ENCODE measurements around the gene SPTLC3. TPM values are rescaled to one million over a fixed set of nuclear protein-coding genes. Genes with fewer than 3 reads are reported as not detected.

Gene SPTLC3
- total and polyA plus RNA-seq, 5 donors from 2014 or later = 0.12 to 0.54 (median 0.13) TPM; not detected in 2

DNA sequence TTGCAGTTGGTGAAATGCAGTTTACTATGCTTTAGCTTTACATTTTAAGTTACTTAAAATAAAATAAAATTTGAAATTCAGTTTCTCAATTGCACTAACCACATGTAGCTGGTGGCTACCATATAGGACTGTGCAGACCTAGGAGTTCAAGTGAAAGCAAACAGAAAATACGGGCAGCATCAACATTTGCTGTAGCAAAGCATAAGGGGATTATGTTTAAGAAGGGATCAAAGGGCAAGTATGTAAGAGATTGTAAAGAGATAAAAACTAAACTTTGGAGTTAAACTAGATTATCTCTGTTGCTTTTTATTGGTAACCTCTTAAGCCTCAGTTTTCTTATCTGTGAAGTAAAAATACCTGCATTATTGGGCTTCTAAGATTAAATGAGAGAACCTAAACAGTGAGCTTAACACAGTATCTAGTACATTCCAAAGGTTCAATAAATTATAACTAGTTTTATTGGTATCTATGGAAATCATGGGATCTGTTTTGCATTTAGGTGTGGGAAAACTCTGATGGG lies 81.2 kb downstream of the SPTLC3 start:
- no peak overlapping the region for H3K27ac ChIP-seq (ENCODE audit: insufficient read depth, low read length, poor library complexity, severe bottlenecking)
- no peaks in the 10 kb centered on the region for H3K27me3 Mint-ChIP-seq
- DNase-seq (no peak), ATAC-seq (ENCODE audit: low read depth in 2 of 2) (no peak)
- H3K27ac Mint-ChIP-seq = no peak overlapping the region
- H3K9me3 ChIP-seq (ENCODE audit: control insufficient read depth in 2 of 2, low read length in 2 of 2) = no peaks in the 10 kb centered on the region
- no peaks in the 10 kb centered on the region for H3K36me3 ChIP-seq (ENCODE audit: control insufficient read depth, insufficient read depth, low read length)
- no peaks in the 10 kb centered on the region for H3K4me1 Mint-ChIP-seq
- no peaks in the 10 kb centered on the region for H3K4me1 ChIP-seq (ENCODE audit: control insufficient read depth, insufficient read depth, low read length, poor library complexity, severe bottlenecking)
- H3K4me3 Mint-ChIP-seq = no peak overlapping the region
- H3K27me3 ChIP-seq (ENCODE audit: control insufficient read depth, insufficient read depth, low read length) = no peaks in the 10 kb centered on the region
- no peaks in the 10 kb centered on the region for H3K36me3 Mint-ChIP-seq
- H3K4me3 ChIP-seq (ENCODE audit: low read depth, low read length) = no peak overlapping the region
- H3K9me3 Mint-ChIP-seq = peaks cover 0 to 2% (median 0%) of the 10 kb centered on the region in 7 donors

DNA sequence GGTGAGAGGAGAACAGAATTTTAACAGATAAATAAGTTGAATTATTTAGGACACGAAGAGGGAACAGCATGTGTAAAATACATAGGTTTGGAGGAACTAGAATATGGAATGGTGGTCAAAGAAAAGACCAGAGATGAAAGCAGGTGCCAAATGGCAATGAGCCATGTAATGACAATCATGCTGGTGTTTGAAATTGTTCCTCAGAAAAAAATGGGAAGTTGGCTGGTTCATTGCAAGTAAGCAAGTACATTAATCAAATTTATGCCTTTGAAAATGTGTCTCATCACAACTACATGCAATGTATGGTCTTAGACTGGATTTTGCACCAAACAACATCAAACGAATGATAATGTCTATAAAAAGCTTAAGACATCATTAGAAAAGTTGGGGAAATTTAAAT lies 83.3 kb downstream of the SPTLC3 start:
- H3K4me3 Mint-ChIP-seq = no peak overlapping the region
- H3K36me3 Mint-ChIP-seq = no peaks in the 10 kb centered on the region
- H3K9me3 ChIP-seq (ENCODE audit: control insufficient read depth in 2 of 2, low read length in 2 of 2) = no peaks in the 10 kb centered on the region
- no peaks in the 10 kb centered on the region for H3K36me3 ChIP-seq (ENCODE audit: control insufficient read depth, insufficient read depth, low read length)
- no peak for DNase-seq
- no peak overlapping the region for H3K27ac Mint-ChIP-seq
- H3K4me1 Mint-ChIP-seq = no peaks in the 10 kb centered on the region
- H3K9me3 Mint-ChIP-seq = peaks cover 0 to 2% (median 0%) of the 10 kb centered on the region in 7 donors
- no peak overlapping the region for H3K4me3 ChIP-seq (ENCODE audit: low read depth, low read length)
- no peaks in the 10 kb centered on the region for H3K27me3 ChIP-seq (ENCODE audit: control insufficient read depth, insufficient read depth, low read length)
- ATAC-seq (ENCODE audit: low read depth in 2 of 2) = no peak
- H3K27ac ChIP-seq (ENCODE audit: insufficient read depth, low read length, poor library complexity, severe bottlenecking) = no peak overlapping the region
- H3K27me3 Mint-ChIP-seq = no peaks in the 10 kb centered on the region
- no peaks in the 10 kb centered on the region for H3K4me1 ChIP-seq (ENCODE audit: control insufficient read depth, insufficient read depth, low read length, poor library complexity, severe bottlenecking)

DNA sequence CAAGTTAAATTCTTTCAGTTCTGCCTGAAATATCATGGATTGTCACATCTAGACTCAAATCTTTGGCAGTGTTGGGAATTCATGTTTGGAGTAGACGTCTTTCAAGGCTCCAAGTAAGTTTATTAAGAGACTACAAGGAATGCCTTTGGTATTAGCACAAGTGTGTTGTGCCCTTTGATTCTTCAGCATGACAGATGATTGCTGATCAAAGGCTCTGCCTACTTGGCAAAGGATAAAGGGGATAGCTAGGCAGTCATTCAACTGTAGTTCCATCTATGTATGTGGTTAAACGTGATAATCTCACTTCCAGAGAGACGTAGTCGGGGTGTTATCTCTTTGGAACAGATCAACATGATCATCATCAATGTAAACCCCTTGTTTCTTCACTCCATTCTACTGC lies 86.2 kb downstream of the SPTLC3 start:
- H3K27ac Mint-ChIP-seq = no peak overlapping the region
- H3K4me1 ChIP-seq (ENCODE audit: control insufficient read depth, insufficient read depth, low read length, poor library complexity, severe bottlenecking) = no peaks in the 10 kb centered on the region
- no peak for DNase-seq
- H3K27ac ChIP-seq (ENCODE audit: insufficient read depth, low read length, poor library complexity, severe bottlenecking) = no peak overlapping the region
- H3K9me3 Mint-ChIP-seq = peaks cover 0 to 2% (median 0%) of the 10 kb centered on the region in 7 donors
- no peaks in the 10 kb centered on the region for H3K9me3 ChIP-seq (ENCODE audit: control insufficient read depth in 2 of 2, low read length in 2 of 2)
- H3K4me3 Mint-ChIP-seq = no peak overlapping the region
- no peaks in the 10 kb centered on the region for H3K27me3 ChIP-seq (ENCODE audit: control insufficient read depth, insufficient read depth, low read length)
- no peaks in the 10 kb centered on the region for H3K4me1 Mint-ChIP-seq
- H3K27me3 Mint-ChIP-seq = no peaks in the 10 kb centered on the region
- no peaks in the 10 kb centered on the region for H3K36me3 ChIP-seq (ENCODE audit: control insufficient read depth, insufficient read depth, low read length)
- no peak overlapping the region for H3K4me3 ChIP-seq (ENCODE audit: low read depth, low read length)
- no peaks in the 10 kb centered on the region for H3K36me3 Mint-ChIP-seq
- ATAC-seq (ENCODE audit: low read depth in 2 of 2) = no peak

DNA sequence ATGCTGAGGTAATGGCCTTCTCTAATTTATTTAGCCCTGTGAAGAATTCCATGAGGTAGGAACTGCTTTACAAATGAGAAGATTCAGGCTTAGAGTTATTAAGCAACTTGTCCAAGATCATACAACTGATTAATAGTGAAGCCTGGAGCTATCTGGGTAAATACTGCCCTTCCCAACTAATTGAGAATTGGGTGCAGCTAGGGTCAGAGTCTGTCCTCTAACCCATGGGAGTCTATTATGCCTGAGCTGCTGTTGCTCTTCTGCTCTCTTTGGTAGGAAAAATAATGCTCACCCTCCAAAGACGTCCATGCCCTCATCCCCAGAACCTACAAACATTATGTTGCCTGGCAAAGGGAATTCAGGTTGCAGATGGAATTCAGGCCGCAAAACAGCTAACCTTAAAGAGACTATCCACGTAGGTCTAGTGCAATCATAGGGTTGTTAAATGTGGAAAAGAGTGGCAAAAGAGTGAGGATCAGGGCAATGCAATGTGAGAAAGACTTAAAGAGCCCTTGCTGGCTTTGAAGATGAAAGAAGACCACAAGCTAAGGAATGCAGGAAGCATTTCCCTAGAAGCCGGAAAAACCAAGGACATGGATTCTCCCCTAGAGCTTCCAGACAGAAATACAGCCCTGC lies 90.1 kb downstream of the SPTLC3 start:
- Histone ChIP-seq H3K27ac (ENCODE audit: insufficient read depth, low read length, poor library complexity, severe bottlenecking) (no peak overlapping the region), H3K4me1 (ENCODE audit: control insufficient read depth, insufficient read depth, low read length, poor library complexity, severe bottlenecking) (no peaks in the 10 kb centered on the region), H3K36me3 (ENCODE audit: control insufficient read depth, insufficient read depth, low read length) (no peaks in the 10 kb centered on the region), H3K27me3 (ENCODE audit: control insufficient read depth, insufficient read depth, low read length) (no peaks in the 10 kb centered on the region), H3K4me3 (ENCODE audit: low read depth, low read length) (no peak overlapping the region), H3K9me3 (ENCODE audit: control insufficient read depth in 2 of 2, low read length in 2 of 2) (no peaks in the 10 kb centered on the region)
- Mint-ChIP-seq H3K4me1 (no peaks in the 10 kb centered on the region), H3K9me3 (peaks cover 0 to 2% (median 0%) of the 10 kb centered on the region in 7 donors), H3K4me3 (no peak overlapping the region), H3K27me3 (no peaks in the 10 kb centered on the region), H3K36me3 (no peaks in the 10 kb centered on the region), H3K27ac (no peak overlapping the region)
- DNase-seq (no peak), ATAC-seq (ENCODE audit: low read depth in 2 of 2) (no peak)

DNA sequence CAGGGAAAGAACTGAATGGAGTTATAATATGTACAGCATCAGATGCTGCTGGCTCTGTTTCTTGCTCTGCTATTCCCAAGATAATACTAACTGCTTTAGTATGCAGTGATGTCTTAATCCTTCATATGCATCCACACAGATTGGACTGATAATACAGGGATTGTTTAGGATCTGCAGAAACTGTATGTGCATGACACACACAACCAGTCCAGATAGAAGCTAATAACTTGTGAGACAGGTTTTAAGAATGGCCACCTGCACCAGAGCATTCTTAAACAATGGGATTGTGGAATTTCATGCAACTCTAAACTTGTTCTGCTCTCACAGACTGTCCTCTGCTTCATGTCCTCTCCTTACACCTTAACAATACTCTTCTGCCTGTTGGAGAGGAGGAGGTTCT lies 90.9 kb downstream of the SPTLC3 start:
- ATAC-seq (ENCODE audit: low read depth in 2 of 2) (no peak), DNase-seq (no peak)
- H3K9me3 ChIP-seq (ENCODE audit: control insufficient read depth in 2 of 2, low read length in 2 of 2) = no peaks in the 10 kb centered on the region
- Mint-ChIP-seq H3K27ac (no peak overlapping the region), H3K4me3 (no peak overlapping the region), H3K36me3 (no peaks in the 10 kb centered on the region), H3K9me3 (no peaks in the 10 kb centered on the region), H3K27me3 (no peaks in the 10 kb centered on the region), H3K4me1 (no peaks in the 10 kb centered on the region)
- no peaks in the 10 kb centered on the region for H3K27me3 ChIP-seq (ENCODE audit: control insufficient read depth, insufficient read depth, low read length)
- H3K4me3 ChIP-seq (ENCODE audit: low read depth, low read length) = no peak overlapping the region
- H3K27ac ChIP-seq (ENCODE audit: insufficient read depth, low read length, poor library complexity, severe bottlenecking) = no peak overlapping the region
- H3K36me3 ChIP-seq (ENCODE audit: control insufficient read depth, insufficient read depth, low read length) = no peaks in the 10 kb centered on the region
- H3K4me1 ChIP-seq (ENCODE audit: control insufficient read depth, insufficient read depth, low read length, poor library complexity, severe bottlenecking) = no peaks in the 10 kb centered on the region

DNA sequence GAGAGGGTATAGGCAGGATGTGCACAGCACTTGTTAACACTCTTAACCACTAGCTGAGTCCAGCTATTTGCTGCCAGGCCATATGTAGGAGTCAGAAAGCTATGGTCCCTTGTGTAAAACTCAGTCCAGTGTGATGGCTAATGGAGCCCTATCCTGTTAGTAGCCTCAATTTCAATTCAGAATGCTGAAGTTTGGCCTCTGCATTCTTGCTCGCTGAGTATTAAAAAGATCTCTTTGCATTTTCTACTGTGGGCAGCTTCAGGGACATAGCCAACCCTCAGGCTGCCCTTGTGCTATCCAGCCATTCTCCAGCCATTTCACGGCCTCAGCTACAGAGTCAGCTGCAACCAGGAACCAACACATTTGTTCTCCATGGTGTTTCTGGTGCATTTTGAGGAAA lies 92.5 kb downstream of the SPTLC3 start:
- Mint-ChIP-seq H3K27me3 (no peaks in the 10 kb centered on the region), H3K27ac (no peak overlapping the region), H3K9me3 (no peaks in the 10 kb centered on the region), H3K4me1 (no peaks in the 10 kb centered on the region), H3K4me3 (no peak overlapping the region), H3K36me3 (no peaks in the 10 kb centered on the region)
- Histone ChIP-seq H3K9me3 (ENCODE audit: control insufficient read depth in 2 of 2, low read length in 2 of 2) (no peaks in the 10 kb centered on the region), H3K27me3 (ENCODE audit: control insufficient read depth, insufficient read depth, low read length) (no peaks in the 10 kb centered on the region), H3K36me3 (ENCODE audit: control insufficient read depth, insufficient read depth, low read length) (no peaks in the 10 kb centered on the region), H3K4me3 (ENCODE audit: low read depth, low read length) (no peak overlapping the region), H3K4me1 (ENCODE audit: control insufficient read depth, insufficient read depth, low read length, poor library complexity, severe bottlenecking) (no peaks in the 10 kb centered on the region), H3K27ac (ENCODE audit: insufficient read depth, low read length, poor library complexity, severe bottlenecking) (no peak overlapping the region)
- DNase-seq (no peak), ATAC-seq (ENCODE audit: low read depth in 2 of 2) (no peak)

DNA sequence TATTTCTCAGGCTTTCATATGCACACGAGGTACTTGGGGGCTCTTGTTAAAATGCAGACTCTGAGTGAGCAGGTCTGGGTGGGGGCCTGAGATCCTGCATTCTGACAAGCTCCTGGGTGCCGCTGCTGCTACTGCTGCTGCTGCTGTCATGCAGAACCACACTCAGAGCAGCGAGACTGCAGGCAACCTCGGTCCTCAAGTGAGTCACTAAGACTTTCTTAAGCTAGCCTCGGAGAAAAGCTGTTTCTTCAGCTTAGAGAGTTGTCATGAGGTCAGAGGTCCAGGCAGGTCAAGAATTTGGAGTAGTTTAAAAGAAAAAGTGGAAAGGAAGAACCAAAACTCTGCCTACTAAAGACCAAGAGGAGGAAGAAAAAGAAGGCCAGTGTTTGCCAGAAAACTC lies 92.9 kb downstream of the SPTLC3 start:
- Mint-ChIP-seq H3K4me3 (no peak overlapping the region), H3K27me3 (no peaks in the 10 kb centered on the region), H3K27ac (no peak overlapping the region), H3K9me3 (no peaks in the 10 kb centered on the region), H3K4me1 (no peaks in the 10 kb centered on the region), H3K36me3 (no peaks in the 10 kb centered on the region)
- Histone ChIP-seq H3K4me1 (ENCODE audit: control insufficient read depth, insufficient read depth, low read length, poor library complexity, severe bottlenecking) (no peaks in the 10 kb centered on the region), H3K9me3 (ENCODE audit: control insufficient read depth in 2 of 2, low read length in 2 of 2) (no peaks in the 10 kb centered on the region), H3K4me3 (ENCODE audit: low read depth, low read length) (no peak overlapping the region), H3K36me3 (ENCODE audit: control insufficient read depth, insufficient read depth, low read length) (no peaks in the 10 kb centered on the region), H3K27me3 (ENCODE audit: control insufficient read depth, insufficient read depth, low read length) (no peaks in the 10 kb centered on the region), H3K27ac (ENCODE audit: insufficient read depth, low read length, poor library complexity, severe bottlenecking) (no peak overlapping the region)
- DNase-seq (no peak), ATAC-seq (ENCODE audit: low read depth in 2 of 2) (no peak)

DNA sequence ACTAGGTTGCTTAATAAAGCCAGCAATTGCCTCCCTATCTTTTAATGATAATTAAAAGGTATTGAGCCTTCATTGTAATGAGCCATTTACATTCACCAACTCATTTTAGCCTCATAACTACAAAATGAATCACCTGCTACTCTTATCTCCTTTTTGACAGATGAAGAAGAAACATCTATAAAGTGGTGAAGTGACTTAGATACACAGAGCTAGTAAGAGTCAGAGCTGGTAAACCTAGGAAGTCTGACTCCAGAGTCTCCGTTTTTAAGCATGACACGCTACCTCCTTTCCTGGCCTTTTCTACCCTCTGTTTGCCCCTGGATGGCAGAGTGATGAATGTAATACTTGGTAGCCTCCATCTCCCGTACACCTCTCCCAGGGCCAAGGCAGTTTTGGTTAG lies 93.5 kb downstream of the SPTLC3 start:
- no peaks in the 10 kb centered on the region for H3K9me3 Mint-ChIP-seq
- DNase-seq (no peak), ATAC-seq (ENCODE audit: low read depth in 2 of 2) (no peak)
- H3K27me3 ChIP-seq (ENCODE audit: control insufficient read depth, insufficient read depth, low read length) = no peaks in the 10 kb centered on the region
- no peak overlapping the region for H3K4me3 ChIP-seq (ENCODE audit: low read depth, low read length)
- no peaks in the 10 kb centered on the region for H3K36me3 Mint-ChIP-seq
- no peaks in the 10 kb centered on the region for H3K4me1 ChIP-seq (ENCODE audit: control insufficient read depth, insufficient read depth, low read length, poor library complexity, severe bottlenecking)
- no peaks in the 10 kb centered on the region for H3K9me3 ChIP-seq (ENCODE audit: control insufficient read depth in 2 of 2, low read length in 2 of 2)
- no peaks in the 10 kb centered on the region for H3K36me3 ChIP-seq (ENCODE audit: control insufficient read depth, insufficient read depth, low read length)
- H3K27me3 Mint-ChIP-seq = no peaks in the 10 kb centered on the region
- H3K4me1 Mint-ChIP-seq = no peaks in the 10 kb centered on the region
- H3K27ac Mint-ChIP-seq = no peak overlapping the region
- no peak overlapping the region for H3K27ac ChIP-seq (ENCODE audit: insufficient read depth, low read length, poor library complexity, severe bottlenecking)
- H3K4me3 Mint-ChIP-seq = no peak overlapping the region

Measured in CD4-positive, CD25-positive, alpha-beta regulatory T cell (primary cell).